DMS53 (cell line): ENCODE results near the gene DBNL.

ENCODE experiments used
- DNase-seq: peaks from one replicate; lab custom pipeline; 2025; lab: John Stamatoyannopoulos, UW

DBNL gene

DNA sequence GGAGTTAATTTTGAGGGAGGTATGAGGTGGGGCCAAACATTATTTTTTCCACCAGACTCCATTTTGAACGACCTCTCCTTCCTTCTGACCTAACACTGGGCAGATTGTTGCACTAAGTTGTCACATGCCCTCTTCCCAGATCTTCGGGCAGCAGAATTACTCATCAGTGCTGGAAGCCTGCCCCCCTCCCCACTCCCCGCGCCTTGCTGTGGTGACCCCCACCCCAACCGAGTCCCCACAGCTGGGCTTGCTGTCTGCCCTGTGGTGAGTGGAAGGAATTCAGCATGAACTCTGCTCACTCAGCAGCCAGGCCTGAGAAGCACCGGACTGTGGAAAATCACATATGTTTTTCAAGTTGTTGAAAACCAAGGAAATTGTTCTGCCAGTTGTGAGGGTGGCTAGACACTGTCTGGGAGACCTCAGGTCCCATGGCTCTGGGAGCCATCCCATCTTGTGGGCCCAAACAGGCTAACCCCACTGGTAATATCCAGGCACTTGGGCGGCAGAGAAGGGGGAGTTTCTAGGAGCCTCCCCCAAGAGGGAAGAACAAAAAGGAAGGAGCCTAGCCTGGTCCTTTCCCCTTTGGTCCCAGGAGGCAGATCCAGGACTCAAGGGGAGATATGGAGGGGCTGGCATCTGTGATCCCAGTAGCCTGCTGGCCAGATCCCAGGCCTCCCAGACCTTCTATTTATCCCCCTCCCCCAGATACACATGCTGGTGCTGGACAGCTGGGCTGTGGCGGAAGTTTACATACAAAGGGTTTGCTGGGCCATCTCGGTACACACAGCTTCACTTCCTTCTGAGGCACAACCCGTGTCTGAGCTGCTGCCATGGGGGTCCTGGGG lies 56.2 kb downstream of the DBNL start:
- no peak for DNase-seq

DNA sequence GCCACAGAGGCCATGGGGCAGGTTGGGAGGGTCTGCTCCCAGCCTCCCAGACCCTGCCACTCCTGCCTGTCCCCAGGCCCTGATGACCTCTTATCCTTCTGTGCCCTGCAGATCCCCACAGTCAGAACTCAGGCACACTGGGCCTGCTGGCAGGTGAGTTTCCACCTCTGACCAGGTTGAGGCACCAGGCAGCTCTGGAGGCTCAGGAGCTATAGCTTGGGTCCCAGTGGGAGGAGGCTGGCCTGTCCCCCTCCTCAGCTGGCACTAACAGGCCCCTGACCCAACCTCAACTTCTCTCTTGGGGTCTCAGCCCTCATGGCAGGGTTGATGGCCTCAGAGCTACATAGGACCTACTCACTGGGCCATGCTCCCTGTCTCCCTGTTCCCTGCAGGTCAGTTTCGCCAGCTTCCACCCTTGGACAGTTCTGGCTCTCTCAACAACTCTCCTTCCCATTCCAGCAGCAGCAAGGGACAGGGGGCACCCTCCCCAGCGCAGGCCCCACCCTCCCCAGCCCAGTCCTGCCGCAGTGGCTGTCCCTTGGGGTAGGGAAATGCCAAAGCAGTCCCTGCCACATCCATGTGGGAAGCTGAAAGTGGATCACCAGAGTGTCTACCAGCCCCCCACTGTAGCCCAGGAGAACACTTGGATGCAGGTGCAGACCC lies 56.9 kb downstream of the DBNL start:
- DNase-seq, result no peak

DNA sequence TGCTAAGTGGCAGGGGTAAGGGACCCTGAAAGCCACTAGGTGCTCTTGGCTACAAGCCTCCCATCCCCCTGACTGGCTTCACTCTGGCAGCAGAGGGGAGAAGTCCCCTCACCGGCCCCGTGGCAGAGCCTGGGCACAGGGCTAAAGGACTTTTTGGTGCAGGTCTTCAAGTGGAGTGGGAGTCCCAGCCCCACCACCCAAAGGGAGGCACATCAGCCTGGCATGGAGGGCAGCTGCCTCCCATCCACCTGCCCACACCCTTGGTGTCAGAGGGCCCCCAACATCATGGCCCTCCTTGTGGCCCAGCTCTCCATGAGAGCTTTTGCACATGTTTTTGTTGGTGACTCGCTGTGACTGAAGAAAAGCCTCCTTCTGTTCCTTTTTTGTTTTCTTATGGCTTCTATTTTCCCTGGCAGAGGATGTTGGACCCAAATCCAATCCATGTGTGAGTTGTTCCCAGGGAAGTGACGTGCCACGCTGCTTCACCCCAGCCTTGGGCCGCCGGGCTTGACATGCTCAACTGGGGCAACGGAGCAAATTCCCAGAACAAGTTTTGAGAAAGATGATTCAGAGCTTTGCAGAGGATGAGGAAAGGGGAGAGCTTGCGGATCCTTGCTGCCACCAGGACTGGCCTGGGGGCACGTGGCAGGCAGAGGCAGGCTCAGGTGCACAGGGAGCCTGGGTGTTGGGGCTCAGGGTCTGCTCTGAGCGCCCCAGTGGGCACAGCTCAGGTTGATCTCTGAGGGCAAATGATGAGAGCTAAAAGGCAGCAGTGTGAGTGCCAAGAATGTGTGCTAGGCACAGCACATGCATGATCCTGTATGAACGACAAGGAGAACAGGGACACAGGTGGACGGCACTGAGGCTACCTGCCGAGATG lies 57.7 kb downstream of the DBNL start:
- DNase-seq, result no peak

DNA sequence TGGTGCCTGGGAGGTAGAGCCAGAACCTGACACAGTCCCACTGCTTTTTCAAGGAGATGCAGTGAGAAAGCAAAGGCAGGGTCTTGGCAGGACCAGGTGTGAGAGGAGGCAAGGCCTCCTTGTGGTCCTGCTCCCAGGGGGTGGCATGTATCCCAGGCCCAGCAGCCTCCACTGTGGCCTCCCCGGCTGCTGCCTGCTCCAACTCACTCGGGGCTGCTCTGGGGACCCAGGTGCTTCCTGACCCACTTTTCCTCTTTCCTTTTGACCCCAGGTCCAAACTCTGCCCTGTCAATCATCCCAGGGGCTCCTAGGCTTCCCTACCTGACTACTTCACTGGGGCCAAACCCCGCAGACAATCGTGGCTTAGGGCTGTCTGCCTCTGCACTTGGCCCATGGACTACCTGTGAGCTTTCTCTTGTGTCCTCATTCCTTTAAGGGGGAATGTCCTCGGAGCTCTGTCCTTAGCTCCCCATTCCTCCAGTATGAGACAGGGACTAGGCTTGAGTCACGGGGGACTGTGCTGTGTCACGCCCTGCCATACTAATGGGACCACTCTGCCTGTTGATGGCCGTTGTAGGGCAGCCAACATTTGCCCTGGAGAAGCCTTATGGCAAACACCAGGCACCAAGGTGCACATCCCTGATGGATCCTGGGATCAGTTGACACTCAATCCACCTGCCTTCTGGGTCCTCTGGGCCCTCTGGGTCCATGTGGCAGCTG lies 58.5 kb downstream of the DBNL start:
- DNase-seq, result no peak

DNA sequence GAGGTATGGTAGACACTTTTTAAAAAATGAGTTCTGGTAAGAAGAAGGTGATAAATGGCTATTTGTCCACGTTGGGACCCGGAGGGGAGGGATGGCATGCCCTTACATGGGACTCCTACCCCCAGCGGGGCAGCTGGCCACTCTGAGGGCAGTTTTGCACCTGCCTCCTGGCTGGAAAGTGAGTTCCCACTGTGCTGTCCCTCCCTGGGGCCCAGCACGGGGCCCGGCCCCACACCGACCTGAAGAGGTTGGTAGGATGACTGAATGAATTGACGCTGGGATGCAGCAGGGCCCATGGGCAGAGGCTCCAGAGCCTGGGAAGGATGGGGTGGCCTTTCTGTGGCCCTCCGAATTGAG lies 59.0 kb downstream of the DBNL start:
- DNase-seq, result no peak

DNA sequence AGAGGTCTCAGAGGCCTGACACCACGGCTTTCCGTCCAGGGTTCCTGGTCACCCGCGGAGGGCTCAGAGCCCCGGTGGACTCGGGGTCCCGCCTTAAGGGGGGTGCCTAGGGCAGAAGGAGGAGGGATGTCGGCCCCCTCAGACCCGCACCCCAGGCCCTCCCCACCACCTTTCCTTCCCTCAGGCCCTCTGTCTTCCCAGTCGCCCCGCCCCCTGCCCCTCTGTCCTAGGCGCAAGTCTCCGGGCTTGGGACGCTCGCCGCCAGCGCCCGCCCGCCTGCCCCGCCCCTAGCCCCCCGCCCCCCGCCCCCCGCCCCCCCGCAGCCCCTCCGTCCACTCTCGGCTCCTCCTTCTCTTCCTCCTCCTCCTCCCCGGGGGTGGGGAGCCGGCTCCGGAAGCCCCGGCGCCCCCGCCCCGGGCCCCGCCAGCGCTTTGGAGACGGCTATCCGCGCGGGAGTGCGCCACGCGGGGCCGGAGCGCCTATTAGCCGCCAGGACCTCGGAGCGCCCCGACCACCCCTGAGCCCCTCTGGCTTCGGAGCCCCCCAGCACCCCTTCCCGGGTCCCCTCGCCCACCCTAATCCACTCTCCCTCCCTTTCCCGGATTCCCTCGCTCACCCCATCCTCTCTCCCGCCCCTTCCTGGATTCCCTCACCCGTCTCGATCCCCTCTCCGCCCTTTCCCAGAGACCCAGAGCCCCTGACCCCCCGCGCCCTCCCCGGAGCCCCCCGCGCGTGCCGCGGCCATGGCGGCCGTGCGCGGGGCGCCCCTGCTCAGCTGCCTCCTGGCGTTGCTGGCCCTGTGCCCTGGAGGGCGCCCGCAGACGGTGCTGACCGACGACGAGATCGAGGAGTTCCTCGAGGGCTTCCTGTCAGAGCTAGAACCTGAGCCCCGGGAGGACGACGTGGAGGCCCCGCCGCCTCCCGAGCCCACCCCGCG lies 59.7 kb downstream of the DBNL start, which contains the start of gene AEBP1:
TSS of gene AEBP1 (plus strand) at position 423 of the 937 bp plus-strand sequence. CDS start at position 744, 321 bp downstream.
- DNase-seq, result peak; percentile 49

DNA sequence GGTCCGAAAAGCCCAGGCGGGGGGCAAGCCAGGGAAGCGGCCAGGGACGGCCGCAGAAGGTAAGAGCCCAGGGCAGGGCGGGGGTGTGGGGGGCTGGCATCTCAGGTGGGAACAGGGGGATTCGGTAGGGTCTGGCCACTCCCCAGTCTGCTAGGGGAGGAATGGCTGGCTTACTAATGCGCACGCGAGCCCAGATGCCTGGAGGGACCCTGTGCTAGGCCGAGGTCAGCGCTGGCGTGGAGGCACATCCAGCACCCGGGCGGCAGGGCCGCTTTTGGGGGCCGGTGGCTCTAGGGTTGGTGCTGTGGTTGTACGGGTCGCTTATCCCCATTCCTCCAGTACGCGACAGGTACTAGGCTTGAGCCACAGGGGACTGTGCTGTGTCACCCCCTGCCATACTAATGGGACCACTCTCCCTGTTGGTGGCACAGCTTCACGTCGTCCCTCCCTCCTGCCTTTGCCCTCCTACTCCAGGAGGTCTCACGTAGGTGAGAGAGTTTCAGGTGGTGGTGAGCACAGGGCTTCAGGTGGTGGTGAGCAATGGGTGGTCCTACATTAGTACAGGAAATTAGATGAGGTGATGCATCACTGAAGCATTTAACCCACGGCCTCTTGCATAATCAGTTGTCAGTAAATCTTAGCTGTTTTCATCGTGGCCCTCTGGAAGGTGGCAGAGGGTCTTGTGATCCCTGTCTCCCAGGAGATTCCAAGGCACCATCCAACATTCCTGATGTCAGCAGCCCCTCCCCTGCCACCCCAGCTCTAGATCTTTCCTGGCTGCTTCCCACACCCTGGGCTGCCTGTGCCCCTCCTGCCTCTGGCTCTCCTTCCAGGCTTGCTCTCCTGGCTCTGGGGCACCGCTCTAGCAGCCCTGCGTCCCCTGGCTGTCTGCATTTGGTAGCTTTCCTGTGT lies 60.6 kb downstream of the DBNL start:
- DNase-seq, result no peak

DNA sequence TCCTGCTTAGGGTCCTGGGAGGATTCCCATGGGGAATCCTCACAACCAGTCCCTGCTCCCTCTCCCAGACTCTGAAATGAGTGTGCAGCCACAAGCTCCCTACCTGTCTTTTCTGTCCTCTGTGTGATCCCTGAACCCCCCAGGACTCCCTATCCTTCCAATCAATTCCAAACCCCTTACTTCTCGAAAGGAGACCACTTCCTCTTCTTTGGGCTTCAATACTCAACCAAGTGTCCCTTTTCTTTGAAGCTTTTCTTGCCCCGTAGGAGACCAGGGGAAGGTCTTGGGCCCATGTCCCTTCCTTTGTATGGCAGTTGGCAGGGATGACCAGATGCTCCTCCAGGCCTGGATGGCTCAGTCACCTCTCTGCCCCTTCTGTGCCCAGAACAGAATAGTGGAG lies 61.3 kb downstream of the DBNL start:
- DNase-seq, result no peak

DNA sequence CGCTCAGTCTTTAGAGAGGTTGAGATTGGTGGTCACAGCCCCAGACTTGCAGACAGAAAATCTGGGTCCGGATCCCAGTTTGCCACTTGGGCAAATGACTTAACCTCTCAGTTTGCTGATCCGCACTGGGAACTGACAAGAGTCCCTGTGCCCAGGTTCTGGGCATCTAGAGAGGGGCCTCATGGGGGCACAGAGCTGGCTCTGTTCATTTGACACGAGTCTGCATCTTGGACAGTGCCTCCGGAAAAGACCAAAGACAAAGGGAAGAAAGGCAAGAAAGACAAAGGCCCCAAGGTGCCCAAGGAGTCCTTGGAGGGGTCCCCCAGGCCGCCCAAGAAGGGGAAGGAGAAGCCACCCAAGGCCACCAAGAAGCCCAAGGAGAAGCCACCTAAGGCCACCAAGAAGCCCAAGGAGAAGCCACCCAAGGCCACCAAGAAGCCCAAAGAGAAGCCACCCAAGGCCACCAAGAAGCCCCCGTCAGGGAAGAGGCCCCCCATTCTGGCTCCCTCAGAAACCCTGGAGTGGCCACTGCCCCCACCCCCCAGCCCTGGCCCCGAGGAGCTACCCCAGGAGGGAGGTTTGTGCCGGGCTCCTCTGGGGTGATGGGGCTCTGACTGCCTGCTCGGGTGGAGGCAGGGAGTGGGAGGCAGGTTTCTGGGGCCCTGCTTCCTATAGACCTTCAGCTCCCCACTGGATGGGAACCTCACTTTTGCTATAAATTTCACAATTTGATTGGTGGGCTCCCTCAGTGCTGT lies 62.0 kb downstream of the DBNL start:
- no peak for DNase-seq

DNA sequence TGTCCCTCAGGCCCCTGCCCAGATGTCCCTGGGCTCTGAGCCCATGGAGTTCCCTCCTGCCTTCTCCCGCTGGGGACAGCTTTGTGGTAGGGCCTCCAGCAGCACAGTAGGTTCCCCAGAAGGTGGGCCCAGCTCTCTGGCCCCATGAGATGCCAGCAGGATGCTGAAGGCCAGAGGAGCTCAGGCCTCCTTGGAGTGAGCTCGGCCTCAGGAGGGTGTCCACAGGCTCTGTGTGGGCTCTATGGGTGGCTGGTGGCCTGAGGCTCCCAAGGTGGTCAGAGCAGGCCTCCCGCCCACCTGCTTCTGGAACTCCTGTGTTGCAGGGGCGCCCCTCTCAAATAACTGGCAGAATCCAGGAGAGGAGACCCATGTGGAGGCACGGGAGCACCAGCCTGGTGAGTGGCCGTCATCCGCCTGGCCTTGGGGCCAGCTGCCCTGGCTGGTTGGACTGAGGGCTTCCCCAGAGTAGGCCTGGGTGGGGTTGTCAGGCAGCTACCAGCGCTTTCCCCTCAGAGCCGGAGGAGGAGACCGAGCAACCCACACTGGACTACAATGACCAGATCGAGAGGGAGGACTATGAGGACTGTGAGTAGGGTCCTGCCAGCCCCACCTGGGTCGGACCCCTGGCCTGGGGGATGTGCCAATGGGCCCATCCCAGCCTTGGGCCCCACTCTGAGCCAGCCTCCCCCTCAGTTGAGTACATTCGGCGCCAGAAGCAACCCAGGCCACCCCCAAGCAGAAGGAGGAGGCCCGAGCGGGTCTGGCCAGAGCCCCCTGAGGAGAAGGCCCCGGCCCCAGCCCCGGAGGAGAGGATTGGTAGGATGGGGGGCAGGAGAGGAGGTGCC lies 62.8 kb downstream of the DBNL start:
- no peak for DNase-seq

DNA sequence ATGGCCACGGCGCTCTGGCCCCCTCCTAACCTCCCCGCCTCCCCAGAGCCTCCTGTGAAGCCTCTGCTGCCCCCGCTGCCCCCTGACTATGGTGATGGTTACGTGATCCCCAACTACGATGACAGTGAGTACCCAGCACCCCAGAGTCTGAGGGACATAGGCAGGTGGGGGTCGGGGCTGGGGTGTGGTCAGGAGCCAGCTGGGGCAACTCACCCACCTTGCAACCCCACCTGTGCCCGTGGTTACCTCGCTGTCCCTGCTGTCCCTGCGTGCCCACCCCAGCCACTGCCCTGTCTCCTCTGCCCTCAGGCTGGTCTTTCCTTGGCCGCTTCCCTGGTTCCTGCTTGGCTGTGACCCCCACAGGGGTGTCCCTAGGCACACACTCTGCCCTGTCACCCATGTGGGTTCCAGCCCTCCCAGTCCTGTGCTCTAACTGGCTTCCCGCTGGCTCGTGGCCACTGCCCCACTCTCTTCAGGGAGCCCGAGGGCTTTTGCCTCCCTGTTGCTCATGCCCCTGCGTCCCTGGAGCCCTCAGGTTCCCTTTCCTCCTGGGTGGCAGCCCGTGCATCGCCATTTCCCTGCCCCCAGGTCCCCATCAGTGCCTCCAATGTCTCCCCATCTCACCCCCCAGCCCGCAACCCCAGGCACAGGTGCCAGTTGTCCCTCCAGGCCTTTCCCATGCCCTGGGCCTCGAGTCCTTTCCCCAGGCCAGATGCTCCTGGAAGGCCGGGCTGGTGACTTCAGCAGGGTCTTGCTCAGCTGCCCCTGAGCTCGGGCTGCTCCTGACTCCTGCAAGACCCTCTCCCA lies 63.7 kb downstream of the DBNL start:
- DNase-seq, result no peak

DNA sequence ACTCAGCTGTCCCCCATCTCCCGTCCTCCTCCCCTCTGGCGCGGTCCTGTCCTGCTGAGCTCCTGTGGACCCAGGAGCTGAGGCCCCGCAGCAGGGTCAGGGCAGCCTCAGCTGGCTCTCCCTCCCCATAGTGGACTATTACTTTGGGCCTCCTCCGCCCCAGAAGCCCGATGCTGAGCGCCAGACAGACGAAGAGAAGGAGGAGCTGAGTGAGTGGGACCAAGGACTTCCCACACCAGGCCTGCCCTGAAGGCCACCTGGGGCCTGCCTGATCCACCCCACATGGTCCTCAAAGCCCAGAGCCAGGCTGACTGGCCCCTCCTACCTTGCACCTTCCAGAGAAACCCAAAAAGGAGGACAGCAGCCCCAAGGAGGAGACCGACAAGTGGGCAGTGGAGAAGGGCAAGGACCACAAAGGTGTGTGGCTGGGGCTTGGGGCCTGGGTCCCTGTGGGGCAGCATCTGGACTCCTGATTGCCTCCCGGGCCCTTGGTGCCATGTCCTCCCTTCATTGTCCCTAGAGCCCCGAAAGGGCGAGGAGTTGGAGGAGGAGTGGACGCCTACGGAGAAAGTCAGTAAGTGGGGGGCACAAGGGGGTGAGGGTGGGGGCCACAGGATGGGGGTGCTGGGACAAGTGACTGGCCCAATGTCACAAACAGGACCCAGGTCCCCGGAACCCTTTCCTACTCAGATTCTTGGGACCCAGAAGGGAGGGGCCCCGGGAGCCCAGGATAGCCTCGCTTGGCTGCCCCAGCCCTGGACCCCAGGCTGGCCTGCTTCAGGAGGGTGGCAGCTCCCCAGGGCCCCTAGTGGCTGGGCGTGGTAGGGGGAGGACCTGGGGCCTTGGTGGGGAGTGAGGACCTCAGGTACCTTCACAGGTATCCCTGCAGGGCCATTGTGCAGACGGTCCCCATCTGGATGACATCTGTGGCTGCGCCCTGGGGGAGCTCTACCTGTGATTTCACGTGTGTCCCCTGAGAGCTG lies 64.6 kb downstream of the DBNL start:
- peak; percentile 27 for DNase-seq

DNA sequence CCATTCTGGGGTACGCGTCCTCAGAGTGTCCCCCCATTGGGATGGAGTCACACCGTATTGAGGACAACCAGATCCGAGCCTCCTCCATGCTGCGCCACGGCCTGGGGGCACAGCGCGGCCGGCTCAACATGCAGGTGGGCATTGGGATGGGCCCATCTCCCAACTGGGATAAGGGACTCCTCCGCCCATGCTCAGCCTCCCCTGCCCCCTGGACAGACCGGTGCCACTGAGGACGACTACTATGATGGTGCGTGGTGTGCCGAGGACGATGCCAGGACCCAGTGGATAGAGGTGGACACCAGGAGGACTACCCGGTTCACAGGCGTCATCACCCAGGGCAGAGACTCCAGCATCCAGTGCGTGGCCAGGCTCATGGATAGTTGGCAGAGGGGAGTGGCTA lies 65.5 kb downstream of the DBNL start:
- DNase-seq, result no peak

DNA sequence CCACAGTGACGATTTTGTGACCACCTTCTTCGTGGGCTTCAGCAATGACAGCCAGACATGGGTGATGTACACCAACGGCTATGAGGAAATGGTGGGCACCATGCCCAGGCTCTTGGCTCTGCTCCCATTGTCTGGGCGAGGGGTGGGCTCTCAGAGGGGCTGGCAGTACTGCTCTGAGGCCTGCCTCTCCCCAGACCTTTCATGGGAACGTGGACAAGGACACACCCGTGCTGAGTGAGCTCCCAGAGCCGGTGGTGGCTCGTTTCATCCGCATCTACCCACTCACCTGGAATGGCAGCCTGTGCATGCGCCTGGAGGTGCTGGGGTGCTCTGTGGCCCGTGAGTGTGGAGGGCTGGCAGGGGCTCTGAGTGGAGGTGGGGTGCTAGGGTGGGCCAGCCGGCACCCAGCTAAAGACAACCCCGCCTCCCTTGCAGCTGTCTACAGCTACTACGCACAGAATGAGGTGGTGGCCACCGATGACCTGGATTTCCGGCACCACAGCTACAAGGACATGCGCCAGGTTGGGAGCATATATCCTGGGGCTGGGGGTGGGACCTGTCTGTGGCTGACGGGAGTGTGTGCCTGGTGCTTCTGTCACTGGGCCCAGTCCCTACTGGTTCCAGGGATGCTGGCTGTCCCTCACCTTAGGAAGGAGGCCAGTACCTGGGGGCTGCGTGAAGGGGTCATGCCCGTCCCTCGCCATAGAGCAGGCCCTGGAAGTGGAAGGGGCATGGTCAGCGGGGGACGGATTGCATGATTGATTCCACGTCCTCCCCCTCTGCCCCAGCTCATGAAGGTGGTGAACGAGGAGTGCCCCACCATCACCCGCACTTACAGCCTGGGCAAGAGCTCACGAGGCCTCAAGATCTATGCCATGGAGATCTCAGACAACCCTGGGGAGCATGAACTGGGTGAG lies 66.5 kb downstream of the DBNL start:
- DNase-seq, result no peak
